HL-60 (cell line): ENCODE results near the gene ANKRD6.

Source experiments
- DNase-seq, 2 experiments: peaks; one replicate each; pipeline ENCODE4 v3.0.0-alpha.2; 2010 to 2020; ENCODE audit warnings: low read depth in 1 of 2, low spot score in 1 of 2
- H3K27ac ChIP-seq: fragments of 250-450 bp; sonication (Bioruptor Pico); replicated peaks from 2 replicates; pipeline ENCODE4 v1.5.1; 2020; ENCODE audit warnings: mild to moderate bottlenecking, moderate library complexity
- H3K27me3 ChIP-seq: fragments of 250-450 bp; sonication (Bioruptor Pico); 2 replicates; pipeline ENCODE4 v1.5.1; 2021; ENCODE audit warnings: mild to moderate bottlenecking, moderate library complexity; ENCODE audit not compliant: insufficient read depth, poor library complexity, severe bottlenecking
- H3K4me3 ChIP-seq: replicated peaks from 2 replicates; pipeline ENCODE4 v1.5.1; 2011; ENCODE audit warnings: mild to moderate bottlenecking, control low read depth, low read length; ENCODE audit not compliant: insufficient read depth
- GABPA ChIP-seq: IDR thresholded peaks from 2 replicates; pipeline ENCODE4 v1.6.1; 2012; ENCODE audit warnings: low read depth
- POLR2AphosphoS5 ChIP-seq: IDR thresholded peaks from 2 replicates; pipeline ENCODE4 v1.6.1; 2012; ENCODE audit warnings: low read depth
- REST ChIP-seq: IDR thresholded peaks from 2 replicates; pipeline ENCODE4 v1.6.1; 2012; ENCODE audit warnings: low read depth; ENCODE audit not compliant: insufficient replicate concordance
- SPI1 ChIP-seq: IDR thresholded peaks from 2 replicates; pipeline ENCODE4 v1.6.1; 2012; ENCODE audit warnings: low read depth, mild to moderate bottlenecking, borderline replicate concordance
- TF ChIP-seq, protein P1 (sequence below): IDR thresholded peaks from one replicate; pipeline ENCODE4 v1.5.1; 2011; ENCODE audit warnings: low read length, control low read depth, inconsistent platforms; ENCODE audit not compliant: insufficient read depth

Gene ANKRD6

GRCh38 chr6:89475634-89476033 is 42.7 kb downstream of the ANKRD6 start:
- H3K27ac ChIP-seq, result no peak overlapping the region
- TF ChIP-seq GABPA, result no peak
- TF ChIP-seq, protein P1, sequence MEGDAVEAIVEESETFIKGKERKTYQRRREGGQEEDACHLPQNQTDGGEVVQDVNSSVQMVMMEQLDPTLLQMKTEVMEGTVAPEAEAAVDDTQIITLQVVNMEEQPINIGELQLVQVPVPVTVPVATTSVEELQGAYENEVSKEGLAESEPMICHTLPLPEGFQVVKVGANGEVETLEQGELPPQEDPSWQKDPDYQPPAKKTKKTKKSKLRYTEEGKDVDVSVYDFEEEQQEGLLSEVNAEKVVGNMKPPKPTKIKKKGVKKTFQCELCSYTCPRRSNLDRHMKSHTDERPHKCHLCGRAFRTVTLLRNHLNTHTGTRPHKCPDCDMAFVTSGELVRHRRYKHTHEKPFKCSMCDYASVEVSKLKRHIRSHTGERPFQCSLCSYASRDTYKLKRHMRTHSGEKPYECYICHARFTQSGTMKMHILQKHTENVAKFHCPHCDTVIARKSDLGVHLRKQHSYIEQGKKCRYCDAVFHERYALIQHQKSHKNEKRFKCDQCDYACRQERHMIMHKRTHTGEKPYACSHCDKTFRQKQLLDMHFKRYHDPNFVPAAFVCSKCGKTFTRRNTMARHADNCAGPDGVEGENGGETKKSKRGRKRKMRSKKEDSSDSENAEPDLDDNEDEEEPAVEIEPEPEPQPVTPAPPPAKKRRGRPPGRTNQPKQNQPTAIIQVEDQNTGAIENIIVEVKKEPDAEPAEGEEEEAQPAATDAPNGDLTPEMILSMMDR, result no peak
- no peak for TF ChIP-seq REST
- TF ChIP-seq SPI1, result no peak
- TF ChIP-seq POLR2AphosphoS5, result no peak
- H3K4me3 ChIP-seq, result no peak overlapping the region
- DNase-seq, result no peak
- H3K27me3 ChIP-seq, result no peaks in the 10 kb centered on the region

- H3K27ac ChIP-seq, result no peak overlapping the region
- no peak overlapping the region for H3K4me3 ChIP-seq
- DNase-seq, result no peak
- no peak for TF ChIP-seq GABPA
- TF ChIP-seq, protein P1, result no peak
- TF ChIP-seq SPI1, result no peak
- no peak for TF ChIP-seq REST
- TF ChIP-seq POLR2AphosphoS5, result no peak
- no peaks in the 10 kb centered on the region for H3K27me3 ChIP-seq
Measured at GRCh38 chr6:89479897-89480296, 46.9 kb downstream of the ANKRD6 start.

GRCh38 chr6:89481695-89482094 is 48.7 kb downstream of the ANKRD6 start:
- Histone ChIP-seq H3K4me3 (no peak overlapping the region), H3K27ac (no peak overlapping the region), H3K27me3 (no peaks in the 10 kb centered on the region)
- DNase-seq, result no peak
- TF ChIP-seq REST (no peak), POLR2AphosphoS5 (no peak), SPI1 (no peak), GABPA (no peak)
- TF ChIP-seq, protein P1, result no peak
